MCF 10A (cell line): ENCODE results near the gene TPP1. TPM values are rescaled to one million over a fixed set of nuclear protein-coding genes. Genes with fewer than 3 reads are reported as not detected.
A peak's percentile ranks its signal among the peaks of the same experiment; 100 is the strongest.

Source experiments
- BruUV-seq: library from RNA; stranded (reverse); fragments of 400-500 nt; replicated peaks from 2 replicates; lab custom pipeline; 2021; lab: Mats Ljungman, UMichigan
- CTCF ChIA-PET: fragments of 300-600 bp; sonication (Branson Sonifier 250); formaldehyde crosslinking; extraction: SDS; loops from one replicate; lab custom pipeline; 2021; ENCODE audit warnings: antibody characterized with exemption, inconsistent platforms; lab: Yijun Ruan, JAX
- POLR2A ChIA-PET: fragments of 300-600, 350-650 bp; sonication (Branson Sonifier 250); formaldehyde crosslinking; extraction: SDS; loops from one replicate; lab custom pipeline; 2020; ENCODE audit warnings: antibody characterized with exemption, inconsistent platforms; lab: Yijun Ruan, JAX
- DNase-seq: peaks from one replicate; pipeline ENCODE4 v3.0.0-alpha.2; 2018; ENCODE audit not compliant: unreplicated experiment
- H3K27ac Mint-ChIP-seq: one replicate; pipeline ENCODE4 v1.8.0; 2022; ENCODE audit warnings: mild to moderate bottlenecking, low read depth, mixed read lengths; ENCODE audit not compliant: unreplicated experiment
- H3K27me3 Mint-ChIP-seq: one replicate; pipeline ENCODE4 v1.8.0; 2022; ENCODE audit warnings: mixed read lengths; ENCODE audit not compliant: insufficient read depth, unreplicated experiment
- H3K36me3 Mint-ChIP-seq: one replicate; pipeline ENCODE4 v1.8.0; 2022; ENCODE audit warnings: mild to moderate bottlenecking, moderate library complexity, mixed read lengths; ENCODE audit not compliant: insufficient read depth, unreplicated experiment
- H3K4me1 Mint-ChIP-seq: one replicate; pipeline ENCODE4 v1.8.0; 2022; ENCODE audit warnings: mixed read lengths; ENCODE audit not compliant: insufficient read depth, unreplicated experiment
- H3K4me3 Mint-ChIP-seq: one replicate; pipeline ENCODE4 v1.8.0; 2022; ENCODE audit warnings: mild to moderate bottlenecking, moderate library complexity, mixed read lengths; ENCODE audit not compliant: unreplicated experiment
- H3K9me3 Mint-ChIP-seq: one replicate; pipeline ENCODE4 v1.8.0; 2022; ENCODE audit warnings: mixed read lengths; ENCODE audit not compliant: unreplicated experiment
- CTCF ChIP-seq: fragments of 200-600 bp; IDR thresholded peaks from one replicate; pipeline ENCODE4 v1.8.0; 2022; ENCODE audit warnings: antibody characterized with exemption, mild to moderate bottlenecking; ENCODE audit not compliant: unreplicated experiment
- intact Hi-C: fragments of 100-400 bp; cut with micrococcal nuclease; formaldehyde crosslinking; loops from 2 replicates; pipeline ENCODE4 v1.14.1; 2022
- total RNA-seq: library from RNA; stranded (reverse); gene quantifications from 2 replicates; pipeline ENCODE4 v1.2.3, GENCODE V29; 2022

Gene TPP1
- total RNA-seq, 1 experiment from 2014 or later, result 26.9 TPM

- Mint-ChIP-seq H3K4me3 (no peak overlapping the region), H3K27ac (no peak overlapping the region), H3K4me1 (no peaks in the 10 kb centered on the region), H3K27me3 (no peaks in the 10 kb centered on the region), H3K9me3 (no peaks in the 10 kb centered on the region), H3K36me3 (no peaks in the 10 kb centered on the region)
- peak; percentile 29 for DNase-seq
- no TSS peak for BruUV-seq
- no peak for TF ChIP-seq CTCF
- ChIA-PET CTCF (interaction anchor here (1.1 kb wide), 1 partner anchor 68 kb away, joined by 3 read pairs; no protein-coding TSS in a partner anchor), POLR2A (interaction anchor here (0.6 to 1.9 kb wide), 2 partner anchors 19 to 557 kb away, joined by 4 read pairs; partner anchors contain the start of gene TPP1)
- intact Hi-C loops, result no loop called here
Measured at GRCh38 chr11:6637871-6638270, 18.6 kb upstream of the TPP1 start.

GRCh38 chr11:6636480-6636879, 17.3 kb upstream of the TPP1 start:
- no peak overlapping the region for H3K27ac Mint-ChIP-seq
- H3K4me3 Mint-ChIP-seq, result no peak overlapping the region
- no TSS peak for BruUV-seq
- no peaks in the 10 kb centered on the region for H3K4me1 Mint-ChIP-seq
- DNase-seq, result no peak
- no peaks in the 10 kb centered on the region for H3K9me3 Mint-ChIP-seq
- POLR2A ChIA-PET, result no interaction called here
- no peaks in the 10 kb centered on the region for H3K36me3 Mint-ChIP-seq
- CTCF ChIA-PET, result interaction anchor here (0.9 to 1.8 kb wide), 2 partner anchors 34 to 257 kb away, joined by 3 to 7 read pairs; no protein-coding TSS in a partner anchor
- TF ChIP-seq CTCF, result no peak
- intact Hi-C loops, result no loop called here
- H3K27me3 Mint-ChIP-seq, result no peaks in the 10 kb centered on the region

- BruUV-seq, result no TSS peak
- DNase-seq, result no peak
- intact Hi-C loops, result no loop called here
- H3K4me1 Mint-ChIP-seq, result no peaks in the 10 kb centered on the region
- no peaks in the 10 kb centered on the region for H3K27me3 Mint-ChIP-seq
- no peak overlapping the region for H3K27ac Mint-ChIP-seq
- no peaks in the 10 kb centered on the region for H3K36me3 Mint-ChIP-seq
- no peak for TF ChIP-seq CTCF
- ChIA-PET CTCF (interaction anchor here (1.1 to 1.8 kb wide), 2 partner anchors 33 to 256 kb away, joined by 3 to 7 read pairs; no protein-coding TSS in a partner anchor), POLR2A (interaction anchor here (0.6 kb wide), 1 partner anchor 10 kb away, joined by 3 read pairs; no protein-coding TSS in a partner anchor)
- H3K9me3 Mint-ChIP-seq, result no peaks in the 10 kb centered on the region
- H3K4me3 Mint-ChIP-seq, result no peak overlapping the region
Measured at GRCh38 chr11:6635082-6635932, 16.1 kb upstream of the TPP1 start.

GRCh38 chr11:6634534-6634933, 15.3 kb upstream of the TPP1 start:
- H3K36me3 Mint-ChIP-seq, result no peaks in the 10 kb centered on the region
- DNase-seq, result no peak
- ChIA-PET CTCF (interaction anchor here (0.5 to 1.1 kb wide), 3 partner anchors 33 to 1375 kb away, joined by 3 read pairs; no protein-coding TSS in a partner anchor), POLR2A (no interaction called here)
- no peak overlapping the region for H3K4me3 Mint-ChIP-seq
- no peaks in the 10 kb centered on the region for H3K27me3 Mint-ChIP-seq
- H3K9me3 Mint-ChIP-seq, result no peaks in the 10 kb centered on the region
- no peak overlapping the region for H3K27ac Mint-ChIP-seq
- no TSS peak for BruUV-seq
- H3K4me1 Mint-ChIP-seq, result no peaks in the 10 kb centered on the region
- TF ChIP-seq CTCF, result no peak
- intact Hi-C loops, result no loop called here
